B cell (primary cell): Measurements from ENCODE around the gene TLX1. TPM values are rescaled to one million over a fixed set of nuclear protein-coding genes. Genes with fewer than 3 reads are reported as not detected.
"Not testable (repeated sequence)": the region's sequence is repeated elsewhere in the genome, so short reads cannot be mapped to it uniquely, and the experiment has no call there.

Experiments
- ATAC-seq: fragments of 200-7000 bp; cut with Tn5 transposase; one replicate; pipeline ENCODE4 v1.10.0; 2021; ENCODE audit warnings: low read depth, mild to moderate bottlenecking, moderate number of reproducible peaks, moderate library complexity
- CTCF ChIA-PET: fragments of 350-600 bp; sonication (Branson Sonifier 250); formaldehyde crosslinking; loops from one replicate; lab custom pipeline; 2021; ENCODE audit warnings: antibody characterized with exemption, inconsistent platforms; lab: Charles Lee
- POLR2A ChIA-PET: fragments of 350-600 bp; sonication (Branson Sonifier 250); formaldehyde crosslinking; loops from one replicate; lab custom pipeline; 2021; ENCODE audit warnings: antibody characterized with exemption; lab: Charles Lee
- DNase-seq: peaks from one replicate; pipeline ENCODE4 v3.0.0; 2013
- H2AFZ ChIP-seq: 2 replicates; pipeline ENCODE4 v1.6.1; 2012; ENCODE audit warnings: mild to moderate bottlenecking, low read depth, low read length; ENCODE audit not compliant: insufficient read depth, poor library complexity, severe bottlenecking
- H3K27ac ChIP-seq, 2 donors: 1 replicate in 1 of 2; 2 replicates in 1 of 2; pipeline ENCODE4 v1.5.1; 2012 to 2013; ENCODE audit warnings: low read length in 2 of 2, mild to moderate bottlenecking in 2 of 2, moderate library complexity in 1 of 2
- H3K27me3 ChIP-seq, 4 experiments: fragments of 200-600 bp in 1 of 4; sonication (generic) in 1 of 4; replicated peaks in 1 of 4; 1 replicate in 2 of 4; 2 replicates in 2 of 4; pipeline versions ENCODE4 v1.6.1 to v1.7.0; 2013 to 2016; ENCODE audit warnings: low read length in 3 of 4, mild to moderate bottlenecking in 2 of 4, mixed read lengths in 1 of 4, moderate library complexity in 1 of 4; ENCODE audit not compliant: insufficient read depth in 4 of 4, control insufficient read depth in 3 of 4; ENCODE audit errors: control extremely low read depth in 1 of 4
- H3K36me3 ChIP-seq, 2 experiments: replicated peaks in 1 of 2; 1 replicate in 1 of 2; 2 replicates in 1 of 2; pipeline versions ENCODE4 v1.6.1 to v1.7.1; 2013; ENCODE audit warnings: low read length in 1 of 2; ENCODE audit not compliant: insufficient read depth in 2 of 2, control insufficient read depth in 1 of 2; ENCODE audit errors: control extremely low read depth in 1 of 2, extremely low read depth in 1 of 2
- H3K4me1 ChIP-seq, 2 donors: fragments of 200-600 bp in 1 of 2; sonication (generic) in 1 of 2; 1 replicate in 1 of 2; 2 replicates in 1 of 2; pipeline versions ENCODE4 v1.5.1 to v1.6.1; 2013 to 2017; ENCODE audit warnings: low read length in 2 of 2; ENCODE audit not compliant: control insufficient read depth in 2 of 2, insufficient read depth in 2 of 2
- H3K4me2 ChIP-seq: replicated peaks from 2 replicates; pipeline ENCODE3; 2012; ENCODE audit warnings: mild to moderate bottlenecking, low read depth, low read length; ENCODE audit not compliant: poor library complexity, severe bottlenecking
- H3K4me3 ChIP-seq, 5 experiments: fragments of 200-600 bp in 1 of 5; sonication (generic) in 1 of 5; 1 replicate in 3 of 5; 2 replicates in 2 of 5; pipeline versions ENCODE4 v1.5.1 to v1.7.0; 2011 to 2016; ENCODE audit warnings: low read length in 4 of 5, mild to moderate bottlenecking in 4 of 5, low read depth in 2 of 5, control low read depth in 1 of 5, moderate library complexity in 1 of 5; ENCODE audit not compliant: insufficient read depth in 1 of 5; ENCODE audit errors: control extremely low read depth in 1 of 5, extremely low read depth in 1 of 5
- H3K79me2 ChIP-seq: fragments of 200-600 bp; sonication (generic); one replicate; pipeline ENCODE4 v1.6.0; 2016; ENCODE audit warnings: low read length; ENCODE audit not compliant: control insufficient read depth, insufficient read depth
- H3K9ac ChIP-seq: fragments of 200-600 bp; sonication (generic); 2 replicates; pipeline ENCODE4 v1.6.1; 2017; ENCODE audit warnings: mild to moderate bottlenecking, low read length, moderate library complexity
- H3K9me3 ChIP-seq, 3 donors: one replicate each; pipeline versions ENCODE4 v1.6.1 to v1.7.1; 2013; ENCODE audit warnings: low read length in 2 of 3; ENCODE audit not compliant: control insufficient read depth in 2 of 3, insufficient read depth in 1 of 3; ENCODE audit errors: control extremely low read depth in 1 of 3
- H4K20me1 ChIP-seq: 2 replicates; pipeline ENCODE4 v1.6.0; 2012; ENCODE audit warnings: mild to moderate bottlenecking, low read length; ENCODE audit not compliant: insufficient read depth, control insufficient read depth, poor library complexity, severe bottlenecking
- H3K27ac Mint-ChIP-seq: one replicate; pipeline ENCODE4 v1.8.0; 2021; ENCODE audit warnings: mixed read lengths
- H3K27me3 Mint-ChIP-seq: one replicate; pipeline ENCODE4 v1.8.0; 2021; ENCODE audit warnings: mixed read lengths
- H3K4me1 Mint-ChIP-seq: one replicate; pipeline ENCODE4 v1.8.0; 2021; ENCODE audit warnings: mixed read lengths
- H3K4me3 Mint-ChIP-seq: one replicate; pipeline ENCODE4 v1.8.0; 2021; ENCODE audit warnings: mixed read lengths
- H3K9me3 Mint-ChIP-seq: one replicate; pipeline ENCODE4 v1.8.0; 2022; ENCODE audit warnings: mixed read lengths; ENCODE audit not compliant: insufficient read depth
- EZH2 ChIP-seq: IDR thresholded peaks from 2 replicates; pipeline ENCODE4 v1.6.1; 2012; ENCODE audit warnings: borderline replicate concordance, low read depth, mild to moderate bottlenecking, moderate library complexity, low read length; ENCODE audit not compliant: insufficient read depth, poor library complexity, severe bottlenecking
- WGBS: methylation state at CpG from one replicate; pipeline ENCODE4 v1.1.5; 2013; ENCODE audit warnings: missing lambda C conversion rate; ENCODE audit not compliant: insufficient coverage; 5-methylcytosine and 5-hydroxymethylcytosine counted together
- intact Hi-C: fragments of 100-400 bp; cut with micrococcal nuclease; formaldehyde crosslinking; loops from one replicate; pipeline ENCODE4 v1.10.0; 2022
- polyA plus RNA-seq: library from polyadenylated mRNA; depleted of rRNA; stranded (reverse); fragments of >200 nt; gene quantifications from 2 replicates; pipeline ENCODE4 v1.2.3, GENCODE V29; 2012
- total RNA-seq, 2 donors: library from RNA; stranded (reverse); fragments of 120-200 nt in 1 of 2; gene quantifications; 1 replicate in 1 of 2; 2 replicates in 1 of 2; pipeline versions ENCODE4 v1.2.3 to v1.2.4, GENCODE V29; 2013 to 2022
- TF ChIP-seq, protein P1 (sequence below): fragments of 200-600 bp; IDR thresholded peaks from one replicate; pipeline ENCODE4 v1.8.0; 2022; ENCODE audit warnings: antibody characterized with exemption, mild to moderate bottlenecking

TLX1 gene
- total and polyA plus RNA-seq, 2 donors (not counting 1 experiment from before 2014, with no cell fraction given): not detected

DNA sequence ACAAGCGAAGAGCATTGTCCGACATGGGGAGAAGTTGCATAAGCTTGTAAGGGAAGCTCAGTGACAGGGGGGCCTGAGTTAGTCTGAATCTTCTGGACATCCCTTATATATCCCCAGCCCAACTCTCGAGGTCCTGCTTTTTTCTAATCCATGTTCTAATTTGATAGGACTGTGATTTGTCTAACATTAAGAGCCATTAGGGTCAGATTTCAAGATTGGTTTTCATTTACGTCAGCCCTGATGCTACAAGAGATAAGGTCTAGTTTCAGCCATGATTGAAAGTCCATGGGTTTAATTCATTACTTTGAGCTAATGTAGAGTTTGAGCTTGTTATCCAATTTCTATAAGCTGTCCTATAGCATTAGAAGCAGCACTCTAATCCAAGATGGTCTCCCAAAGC lies 20.3 kb downstream of the TLX1 start:
- peaks cover 2% of the 10 kb centered on the region in 2 donors for H3K4me1 ChIP-seq
- H3K9ac ChIP-seq: no peak overlapping the region
- Mint-ChIP-seq H3K4me1 (no peaks in the 10 kb centered on the region), H3K27me3 (peaks cover 72% of the 10 kb centered on the region), H3K27ac (no peak overlapping the region), H3K4me3 (no peak overlapping the region), H3K9me3 (no peaks in the 10 kb centered on the region)
- no peaks in the 10 kb centered on the region for H3K36me3 ChIP-seq
- DNase-seq: no peak
- no peak for ATAC-seq
- H3K79me2 ChIP-seq: no peaks in the 10 kb centered on the region
- ChIA-PET CTCF (interaction anchor here (0.7 to 1.3 kb wide), 3 partner anchors 9 to 55 kb away, joined by 4 to 7 read pairs (median 5); no protein-coding TSS in a partner anchor), POLR2A (no interaction called here)
- no peak overlapping the region for H3K4me2 ChIP-seq
- intact Hi-C loops: no loop called here
- no peak overlapping the region for H3K4me3 ChIP-seq
- peaks cover 0 to 7% (median 5%) of the 10 kb centered on the region in 3 donors for H3K9me3 ChIP-seq
- H3K27me3 ChIP-seq: peaks cover 0 to 43% (median 28%) of the 10 kb centered on the region in 4 experiments
- TF ChIP-seq, protein P1, sequence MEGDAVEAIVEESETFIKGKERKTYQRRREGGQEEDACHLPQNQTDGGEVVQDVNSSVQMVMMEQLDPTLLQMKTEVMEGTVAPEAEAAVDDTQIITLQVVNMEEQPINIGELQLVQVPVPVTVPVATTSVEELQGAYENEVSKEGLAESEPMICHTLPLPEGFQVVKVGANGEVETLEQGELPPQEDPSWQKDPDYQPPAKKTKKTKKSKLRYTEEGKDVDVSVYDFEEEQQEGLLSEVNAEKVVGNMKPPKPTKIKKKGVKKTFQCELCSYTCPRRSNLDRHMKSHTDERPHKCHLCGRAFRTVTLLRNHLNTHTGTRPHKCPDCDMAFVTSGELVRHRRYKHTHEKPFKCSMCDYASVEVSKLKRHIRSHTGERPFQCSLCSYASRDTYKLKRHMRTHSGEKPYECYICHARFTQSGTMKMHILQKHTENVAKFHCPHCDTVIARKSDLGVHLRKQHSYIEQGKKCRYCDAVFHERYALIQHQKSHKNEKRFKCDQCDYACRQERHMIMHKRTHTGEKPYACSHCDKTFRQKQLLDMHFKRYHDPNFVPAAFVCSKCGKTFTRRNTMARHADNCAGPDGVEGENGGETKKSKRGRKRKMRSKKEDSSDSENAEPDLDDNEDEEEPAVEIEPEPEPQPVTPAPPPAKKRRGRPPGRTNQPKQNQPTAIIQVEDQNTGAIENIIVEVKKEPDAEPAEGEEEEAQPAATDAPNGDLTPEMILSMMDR: no peak
- TF ChIP-seq EZH2: no peak
- no peak overlapping the region for H3K27ac ChIP-seq
- no peaks in the 10 kb centered on the region for H4K20me1 ChIP-seq
- no CpG with 5 or more reads among the region's 4 CpGs for WGBS
- no peak overlapping the region for H2AFZ ChIP-seq

DNA sequence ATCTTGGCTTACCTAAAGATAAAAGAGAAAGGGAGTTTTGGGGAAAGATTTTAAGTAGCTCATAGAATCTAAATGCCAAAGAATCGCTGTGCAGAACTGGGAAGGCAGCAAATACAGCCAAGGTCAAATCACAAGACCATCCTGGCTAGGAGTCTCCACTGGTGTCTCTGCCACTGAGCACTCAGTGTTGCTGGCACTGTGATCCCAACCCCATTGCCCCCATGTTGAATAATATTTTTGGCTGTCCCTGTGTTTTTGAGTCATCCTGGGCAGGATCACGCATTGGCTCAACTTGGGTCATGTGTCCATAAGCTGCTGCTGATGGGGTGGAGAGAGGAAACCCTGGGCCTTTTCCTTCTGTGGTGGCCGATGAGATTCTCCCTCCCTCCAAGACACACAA lies 21.2 kb downstream of the TLX1 start:
- Histone ChIP-seq H3K36me3 (no peaks in the 10 kb centered on the region), H3K27ac (no peak overlapping the region), H3K9me3 (peaks cover 0 to 7% (median 5%) of the 10 kb centered on the region in 3 donors), H3K27me3 (peaks cover 0 to 35% (median 26%) of the 10 kb centered on the region in 4 experiments), H3K4me3 (no peak overlapping the region), H3K4me2 (no peak overlapping the region), H3K9ac (no peak overlapping the region), H3K79me2 (no peaks in the 10 kb centered on the region), H2AFZ (no peak overlapping the region), H4K20me1 (no peaks in the 10 kb centered on the region), H3K4me1 (no peaks in the 10 kb centered on the region)
- no peak for ATAC-seq
- Mint-ChIP-seq H3K4me1 (no peaks in the 10 kb centered on the region), H3K27ac (no peak overlapping the region), H3K9me3 (no peaks in the 10 kb centered on the region), H3K4me3 (no peak overlapping the region), H3K27me3 (peaks cover 73% of the 10 kb centered on the region)
- intact Hi-C loops: no loop called here
- ChIA-PET CTCF (interaction anchor here (1.3 kb wide), 1 partner anchor 56 kb away, joined by 7 read pairs; no protein-coding TSS in a partner anchor), POLR2A (no interaction called here)
- WGBS: 90% methylated on average over 1 of the region's 3 CpGs
- TF ChIP-seq, protein P1: no peak
- TF ChIP-seq EZH2: no peak
- no peak for DNase-seq

DNA sequence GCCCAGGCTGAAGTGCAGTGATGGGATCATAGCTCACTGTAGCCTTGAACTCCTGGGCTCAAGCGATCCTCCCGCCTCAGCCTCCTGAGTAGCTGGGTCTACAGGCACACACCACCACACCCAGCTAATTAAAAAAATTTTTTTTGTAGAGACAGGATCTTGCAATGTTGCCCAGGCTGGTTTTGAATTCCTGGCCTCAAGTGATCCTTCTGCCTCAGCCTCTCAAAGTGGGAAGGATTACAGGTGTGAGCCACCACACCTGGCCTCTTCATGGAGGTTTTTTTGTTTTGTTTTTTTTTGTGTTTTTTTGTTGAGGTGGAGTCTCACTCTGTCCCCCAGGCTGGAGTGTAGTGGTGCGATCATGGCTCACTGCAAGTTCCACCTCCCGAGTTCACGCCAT lies 23.4 kb downstream of the TLX1 start:
- H3K79me2 ChIP-seq, H3K4me1 ChIP-seq, H3K9me3 Mint-ChIP-seq, H3K4me3 Mint-ChIP-seq, intact Hi-C loops, POLR2A ChIA-PET, H3K9ac ChIP-seq, DNase-seq, H3K27ac Mint-ChIP-seq, H2AFZ ChIP-seq, ATAC-seq, H3K36me3 ChIP-seq, H3K4me1 Mint-ChIP-seq, H3K4me3 ChIP-seq, H3K27ac ChIP-seq, H4K20me1 ChIP-seq, H3K9me3 ChIP-seq, H3K4me2 ChIP-seq: not testable (repeated sequence)
- peaks cover 71% of the 10 kb centered on the region for H3K27me3 Mint-ChIP-seq
- peaks cover 0 to 31% (median 20%) of the 10 kb centered on the region in 4 experiments for H3K27me3 ChIP-seq
- CTCF ChIA-PET: interaction anchor here (1.1 to 8.5 kb wide), 3 partner anchors 9 to 152 kb away, joined by 3 to 63 read pairs (median 5); no protein-coding TSS in a partner anchor
- WGBS: 100% methylated on average over 5 of the region's 5 CpGs
